ENCODE measurements around the gene PXN.
A peak's percentile ranks its signal among the peaks of the same experiment; 100 is the strongest.

Gene PXN

GRCh38 chr12:120265473-120266179 lies at the start of gene PXN:
Gene PXN (minus strand): TSS chr12:120265730. CDS start chr12:120265629, 101 bp downstream.
- Mint-ChIP-seq H3K4me1 (peaks cover 17 to 34% of the 10 kb centered on the region in 2 donors), H3K27me3 (peaks cover 43 to 72% of the 10 kb centered on the region in 2 donors), H3K27ac (peak within 1 kb of the TSS; percentile 67), H3K4me3 (peak within 1 kb of the TSS; percentile 80 to 88), H3K36me3 (peaks cover 0 to 2% of the 10 kb centered on the region in 2 donors), H3K9me3 (no peaks in the 10 kb centered on the region)
- peak; percentile 70 for DNase-seq
- ATAC-seq (replicated peaks) = peak; percentile 87 to 91

DNA sequence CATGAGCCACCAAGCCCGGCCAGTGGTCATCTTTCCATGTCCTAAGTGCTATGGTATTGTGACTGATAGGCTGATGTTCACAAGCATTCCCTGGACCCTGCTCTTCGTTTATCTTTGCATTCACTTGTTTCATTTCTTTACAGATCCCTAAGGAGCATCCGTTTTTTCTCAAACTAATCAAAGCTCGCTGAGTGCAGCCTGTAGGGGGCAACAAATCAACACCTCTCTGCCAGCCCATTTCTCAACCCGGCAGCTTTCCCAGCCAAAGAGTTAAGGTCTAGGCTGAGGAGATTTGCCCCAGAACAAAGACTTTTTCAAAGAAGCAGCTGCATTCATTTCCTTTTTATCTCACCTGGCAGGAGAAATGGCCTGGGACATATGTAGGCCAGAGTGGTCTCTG lies 48.7 kb upstream of the PXN start:
- Mint-ChIP-seq H3K27me3 (no peaks in the 10 kb centered on the region), H3K27ac (no peak overlapping the region), H3K36me3 (no peaks in the 10 kb centered on the region), H3K9me3 (no peaks in the 10 kb centered on the region), H3K4me1 (peaks cover 6 to 11% of the 10 kb centered on the region in 2 donors), H3K4me3 (no peak overlapping the region)
- ATAC-seq (replicated peaks) = no peak
- DNase-seq = no peak

DNA sequence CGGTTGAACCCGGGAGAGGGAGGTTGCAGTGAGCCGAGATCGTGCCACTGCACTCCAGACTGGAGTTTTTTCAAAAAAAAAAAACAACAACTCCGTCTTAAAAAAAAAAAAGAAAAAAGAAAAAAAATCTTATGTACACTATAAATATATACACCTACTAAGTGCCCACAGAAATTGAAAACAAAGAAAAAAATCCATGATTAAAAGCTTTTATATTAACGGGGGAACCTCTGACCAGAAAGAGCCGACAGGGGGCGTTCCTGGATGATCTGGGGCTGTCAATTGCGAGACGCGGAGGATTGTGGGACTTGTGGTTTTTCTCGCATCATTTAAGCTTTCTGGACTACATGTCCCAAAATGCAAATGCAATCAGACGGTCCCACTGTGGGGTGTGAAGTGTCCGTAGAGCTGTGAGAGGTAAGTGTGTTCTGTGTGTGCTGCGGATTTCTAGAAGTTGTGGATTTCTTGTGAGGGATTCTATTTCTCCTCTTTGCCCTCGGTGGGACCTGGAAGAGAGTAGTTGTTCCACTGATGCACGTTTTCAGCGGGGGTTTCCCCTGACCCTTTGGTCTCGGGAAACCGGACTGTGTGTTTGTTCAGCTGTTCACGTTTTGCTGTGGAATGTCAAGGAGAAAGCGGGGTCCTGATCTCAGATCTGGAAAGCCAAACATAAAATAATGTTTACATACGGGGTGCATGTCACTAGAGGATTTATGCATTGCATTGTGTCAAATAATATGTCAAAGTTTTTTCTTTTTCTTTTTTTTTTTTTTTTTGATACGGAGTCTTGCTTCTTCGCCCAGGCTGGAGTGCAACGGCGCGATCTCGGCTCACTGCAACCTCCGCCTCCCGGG lies 36.7 kb upstream of the PXN start, which contains the start of gene SIRT4:
SIRT4 (plus strand) TSS at position 360 of the 854 bp plus-strand sequence. CDS start 1,241 bp downstream, outside the sequence.
- H3K27me3 Mint-ChIP-seq = no peaks in the 10 kb centered on the region
- H3K4me3 Mint-ChIP-seq = peak within 1 kb of the TSS; percentile 94
- peak within 1 kb of the TSS; percentile 90 for H3K27ac Mint-ChIP-seq
- DNase-seq (peak; percentile 78), ATAC-seq (replicated peaks) (peak; percentile 100)
- peaks cover 0 to 8% of the 10 kb centered on the region in 2 donors for H3K36me3 Mint-ChIP-seq
- no peaks in the 10 kb centered on the region for H3K9me3 Mint-ChIP-seq
- H3K4me1 Mint-ChIP-seq = peaks cover 6 to 10% of the 10 kb centered on the region in 2 donors

DNA sequence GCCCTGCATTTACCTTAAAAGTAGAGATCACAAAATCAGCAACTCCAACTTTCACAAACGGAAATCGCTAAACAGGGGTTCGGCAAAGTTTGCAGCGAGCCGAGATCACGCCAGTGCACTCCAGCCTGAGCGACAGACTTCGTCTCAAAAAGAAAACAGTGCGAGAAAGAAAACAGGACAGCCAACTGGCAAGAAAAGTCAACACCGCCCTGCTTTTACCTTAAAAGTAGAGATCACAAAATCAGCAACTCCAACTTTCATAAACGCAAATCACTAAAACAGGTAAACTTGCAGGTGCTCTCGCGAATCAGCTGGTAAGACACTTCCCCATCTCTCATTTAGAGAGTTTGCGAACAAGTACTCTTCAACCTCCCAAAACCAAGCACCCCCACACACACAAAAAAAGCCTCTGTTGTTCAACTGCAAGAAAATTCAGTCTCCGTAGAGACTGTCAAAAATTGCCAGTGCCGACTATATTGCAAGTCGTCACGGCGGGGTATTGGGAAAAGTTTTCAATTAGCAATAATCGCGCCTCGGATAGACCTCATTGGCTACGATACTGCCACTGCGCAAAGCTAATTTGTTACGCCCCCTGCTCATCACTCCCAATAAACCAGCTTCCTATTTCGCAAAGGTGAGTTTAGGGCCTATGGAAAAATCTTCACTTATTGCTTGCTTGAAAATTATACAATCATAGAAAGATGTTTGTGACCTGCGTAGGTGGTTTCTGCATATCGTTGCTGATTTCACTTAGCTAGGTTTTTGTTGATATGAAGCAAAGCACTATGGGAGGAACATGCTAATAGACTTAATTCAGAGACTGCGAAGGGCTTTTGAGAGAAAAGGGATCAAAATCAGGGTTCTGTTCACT lies 27.4 kb upstream of the PXN start, which contains the start of gene RNU4-1:
RNU4-1 (minus strand) TSS at position 577 of the 871 bp plus-strand sequence.
- Mint-ChIP-seq H3K4me3 (no peak within 1 kb of the TSS), H3K27ac (no peak within 1 kb of the TSS), H3K36me3 (no peaks in the 10 kb centered on the region), H3K27me3 (no peaks in the 10 kb centered on the region), H3K4me1 (peaks cover 0 to 8% of the 10 kb centered on the region in 2 donors), H3K9me3 (no peaks in the 10 kb centered on the region)
- DNase-seq (peak; percentile 89), ATAC-seq (replicated peaks) (peak; percentile 62 to 65)

DNA sequence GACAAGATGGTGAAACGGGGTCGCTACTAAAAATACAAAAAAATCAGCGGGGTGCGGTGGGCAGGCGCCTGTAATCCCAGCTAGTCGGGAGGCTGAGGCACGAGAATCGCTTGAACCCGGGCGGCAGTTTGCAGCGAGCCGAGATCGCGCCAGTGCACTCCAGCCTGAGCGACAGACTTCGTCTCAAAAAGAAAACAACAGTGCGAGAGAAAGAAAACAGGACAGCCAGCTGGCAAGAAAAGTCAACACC lies 26.8 kb upstream of the PXN start:
- Mint-ChIP-seq H3K36me3 (no peaks in the 10 kb centered on the region), H3K9me3 (no peaks in the 10 kb centered on the region), H3K27ac (no peak overlapping the region), H3K4me1 (peaks cover 4 to 8% of the 10 kb centered on the region in 2 donors), H3K27me3 (no peaks in the 10 kb centered on the region), H3K4me3 (no peak overlapping the region)
- DNase-seq (peak; percentile 83), ATAC-seq (replicated peaks) (peak in 1 of 2 donors; percentile 38)

- DNase-seq (peak; percentile 72), ATAC-seq (replicated peaks) (peak; percentile 1 to 4)
- Mint-ChIP-seq H3K36me3 (no peaks in the 10 kb centered on the region), H3K27me3 (no peaks in the 10 kb centered on the region), H3K4me1 (peaks cover 4 to 8% of the 10 kb centered on the region in 2 donors), H3K9me3 (no peaks in the 10 kb centered on the region), H3K4me3 (no peak overlapping the region), H3K27ac (no peak overlapping the region)
These were observed 25.2 kb upstream of the PXN start for GRCh38 chr12:120290609-120291305.

DNA sequence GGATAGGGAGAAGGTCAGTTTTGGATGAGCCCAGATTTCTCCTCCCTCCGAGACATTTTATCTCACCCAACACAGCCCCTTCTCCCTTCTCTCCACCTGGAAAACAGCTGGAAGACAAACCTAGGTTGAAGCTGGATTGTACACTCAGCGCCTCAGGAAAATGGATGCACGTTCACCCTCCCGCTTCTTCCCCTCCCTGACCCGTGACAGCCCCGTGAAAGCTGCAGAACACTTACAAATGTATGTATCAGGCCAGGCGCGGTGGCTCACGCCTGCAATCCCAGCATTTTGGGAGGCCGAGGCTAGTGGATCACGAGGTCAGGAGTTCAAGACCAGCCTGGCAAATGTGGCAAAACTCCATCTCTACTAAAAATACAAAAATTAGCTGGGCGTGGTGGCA lies 22.0 kb upstream of the PXN start:
- peaks cover 4 to 9% of the 10 kb centered on the region in 2 donors for H3K4me1 Mint-ChIP-seq
- no peaks in the 10 kb centered on the region for H3K9me3 Mint-ChIP-seq
- no peak overlapping the region for H3K4me3 Mint-ChIP-seq
- H3K36me3 Mint-ChIP-seq = no peaks in the 10 kb centered on the region
- H3K27me3 Mint-ChIP-seq = peaks cover 0 to 2% of the 10 kb centered on the region in 2 donors
- no peak for ATAC-seq (replicated peaks)
- H3K27ac Mint-ChIP-seq = no peak overlapping the region
- DNase-seq = no peak

- no peak for ATAC-seq (replicated peaks)
- peaks cover 4 to 10% of the 10 kb centered on the region in 2 donors for H3K4me1 Mint-ChIP-seq
- no peaks in the 10 kb centered on the region for H3K36me3 Mint-ChIP-seq
- H3K27ac Mint-ChIP-seq = no peak overlapping the region
- H3K4me3 Mint-ChIP-seq = no peak overlapping the region
- peaks cover 0 to 7% of the 10 kb centered on the region in 2 donors for H3K27me3 Mint-ChIP-seq
- no peak for DNase-seq
- H3K9me3 Mint-ChIP-seq = no peaks in the 10 kb centered on the region
These were observed 21.4 kb upstream of the PXN start for GRCh38 chr12:120286768-120287490.

DNA sequence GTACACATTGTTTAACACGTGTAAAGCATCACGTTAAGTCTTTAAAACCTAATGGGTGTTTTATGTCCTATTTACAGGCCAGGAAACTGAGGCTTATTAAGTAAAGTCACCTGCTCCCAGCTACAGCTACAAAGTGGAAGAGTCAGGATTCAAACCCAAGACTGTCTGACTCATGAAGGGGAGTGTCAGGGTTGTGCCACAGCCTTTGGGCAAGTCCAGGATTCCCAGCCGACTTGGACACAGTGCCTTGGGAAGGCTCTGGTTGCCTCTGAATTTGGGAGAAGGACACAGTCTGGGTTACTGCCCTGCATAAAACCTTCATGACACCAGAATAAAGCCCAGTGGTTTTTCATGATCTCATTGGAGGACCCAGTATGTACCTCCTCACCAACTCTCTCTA lies 18.9 kb upstream of the PXN start:
- Mint-ChIP-seq H3K27me3 (peaks cover 0 to 8% of the 10 kb centered on the region in 2 donors), H3K4me3 (no peak overlapping the region), H3K36me3 (no peaks in the 10 kb centered on the region), H3K4me1 (peaks cover 2 to 4% of the 10 kb centered on the region in 2 donors), H3K9me3 (no peaks in the 10 kb centered on the region), H3K27ac (no peak overlapping the region)
- ATAC-seq (replicated peaks) (no peak), DNase-seq (no peak)

DNA sequence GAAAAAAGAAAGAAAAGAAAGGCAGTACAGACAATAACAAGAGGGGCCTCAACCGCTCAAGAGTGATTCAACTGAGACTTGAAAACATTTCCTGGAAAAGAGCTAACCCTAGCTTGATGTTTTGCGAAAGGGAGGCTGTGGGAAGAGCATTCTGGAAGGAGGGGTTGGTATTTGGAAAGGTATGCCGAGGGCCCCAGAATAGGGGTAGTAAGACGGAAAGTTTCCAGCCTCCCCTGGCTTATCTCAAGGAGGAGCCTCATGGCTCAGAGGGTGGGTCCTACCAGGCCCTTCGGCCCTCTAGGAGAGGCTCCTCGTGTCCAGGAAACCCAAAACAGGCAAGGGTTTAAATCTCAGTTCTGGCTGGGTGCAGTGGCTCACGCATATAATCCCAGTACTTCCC lies 17.8 kb upstream of the PXN start:
- peaks cover 2 to 4% of the 10 kb centered on the region in 2 donors for H3K4me1 Mint-ChIP-seq
- H3K36me3 Mint-ChIP-seq = no peaks in the 10 kb centered on the region
- no peak overlapping the region for H3K4me3 Mint-ChIP-seq
- ATAC-seq (replicated peaks) = no peak
- no peak overlapping the region for H3K27ac Mint-ChIP-seq
- DNase-seq = no peak
- no peaks in the 10 kb centered on the region for H3K9me3 Mint-ChIP-seq
- H3K27me3 Mint-ChIP-seq = peaks cover 4 to 8% of the 10 kb centered on the region in 2 donors

GRCh38 chr12:120278137-120279069 lies 12.9 kb upstream of the PXN start:
- H3K4me3 Mint-ChIP-seq = no peak overlapping the region
- no peaks in the 10 kb centered on the region for H3K36me3 Mint-ChIP-seq
- no peak overlapping the region for H3K27ac Mint-ChIP-seq
- H3K27me3 Mint-ChIP-seq = peaks cover 4 to 8% of the 10 kb centered on the region in 2 donors
- DNase-seq (no peak), ATAC-seq (replicated peaks) (no peak)
- H3K4me1 Mint-ChIP-seq = peaks cover 0 to 2% of the 10 kb centered on the region in 2 donors
- H3K9me3 Mint-ChIP-seq = no peaks in the 10 kb centered on the region

DNA sequence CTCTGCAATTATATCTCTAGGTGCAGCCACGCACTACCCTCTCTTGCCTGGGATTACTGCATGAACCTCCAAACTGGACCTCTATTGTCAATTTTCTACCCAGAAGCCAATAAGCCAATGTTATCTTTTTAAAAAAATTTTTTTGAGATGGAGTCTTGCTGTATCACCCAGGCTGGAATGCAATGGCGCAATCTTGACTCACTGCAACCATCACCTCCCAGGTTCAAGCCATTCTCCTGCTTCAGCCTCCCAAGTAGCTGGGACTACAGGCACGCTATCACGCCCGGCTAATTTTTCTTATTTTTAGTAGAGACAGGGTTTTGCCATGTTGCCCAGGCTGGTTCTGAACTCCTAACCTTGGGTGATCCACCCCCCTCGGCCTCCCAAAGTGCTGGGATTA lies 11.2 kb upstream of the PXN start:
- DNase-seq (no peak), ATAC-seq (replicated peaks) (no peak)
- Mint-ChIP-seq H3K9me3 (no peaks in the 10 kb centered on the region), H3K36me3 (no peaks in the 10 kb centered on the region), H3K27me3 (peaks cover 8 to 11% of the 10 kb centered on the region in 2 donors), H3K27ac (no peak overlapping the region), H3K4me1 (no peaks in the 10 kb centered on the region), H3K4me3 (no peak overlapping the region)

Measured in stimulated activated naive B cell treated with anti-CD40 and anti-IgM and Interleukin-4, amounts not matched to agents 10 μg/mL and 1 μg/mL and 100 μg/mL, for 72 hours (primary cell).